ENCODE results near the gene RELL1.

Gene RELL1

DNA sequence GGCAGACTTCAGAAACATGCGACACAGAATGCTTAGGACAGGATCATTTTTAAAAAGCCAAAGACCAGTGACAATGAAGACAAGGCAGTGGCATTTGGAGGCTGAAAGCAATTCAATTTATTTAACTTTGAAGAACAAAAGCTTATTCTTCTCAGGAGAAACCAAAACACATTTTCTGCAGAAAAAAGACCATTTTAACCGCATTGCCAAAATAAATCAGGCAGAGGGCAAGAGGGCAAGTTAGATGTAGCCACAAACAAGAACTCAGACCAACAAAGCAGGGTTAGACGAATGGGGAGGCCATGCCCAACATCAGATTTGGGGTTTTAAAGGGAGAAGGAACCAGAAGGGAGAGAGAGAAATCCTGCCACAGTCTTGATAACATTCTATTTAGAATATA is 58.9 kb downstream of the RELL1 start:
- DNase-seq (ENCODE audit: low read depth), result no peak
- H3K4me3 ChIP-seq (ENCODE audit: low read depth, low read length), result no peak overlapping the region
- TF ChIP-seq CTCF (IDR thresholded peaks at IDR 0.05; ENCODE audit: low read depth, low read length, missing control alignments), result no peak
- in situ Hi-C loops (cut with HindIII; ENCODE audit: low sequenced_read_pairs), result loop anchor here (5.0 kb wide), 1 partner anchor 65 kb away; no protein-coding TSS in a partner anchor

DNA sequence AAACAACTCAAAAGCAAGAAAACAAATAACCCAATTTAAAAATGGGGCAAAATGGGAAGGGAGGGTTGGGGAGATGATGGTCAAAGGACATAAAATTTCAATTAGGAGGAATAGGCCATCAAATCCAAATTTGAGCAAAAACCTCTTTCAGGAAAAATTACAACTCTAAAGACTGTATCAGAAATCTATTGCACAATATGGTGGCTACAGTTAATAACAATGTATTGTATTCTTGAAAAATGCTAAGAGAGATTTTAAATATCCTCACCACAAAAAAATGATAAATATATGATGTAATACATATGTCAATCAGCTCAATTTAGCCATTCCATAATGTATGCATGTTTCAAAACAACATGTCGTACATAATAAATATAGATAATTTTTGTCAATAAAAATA is 60.7 kb downstream of the RELL1 start:
- no peak overlapping the region for H3K4me3 ChIP-seq (ENCODE audit: low read depth, low read length)
- no peak for DNase-seq (ENCODE audit: low read depth)
- no peak for TF ChIP-seq CTCF (IDR thresholded peaks at IDR 0.05; ENCODE audit: low read depth, low read length, missing control alignments)
- in situ Hi-C loops (cut with HindIII; ENCODE audit: low sequenced_read_pairs), result loop anchor here (5.0 kb wide), 1 partner anchor 67 kb away; no protein-coding TSS in a partner anchor

GRCh38 chr4:37623940-37624339 is 62.2 kb downstream of the RELL1 start:
- DNase-seq (ENCODE audit: low read depth), result no peak
- TF ChIP-seq CTCF (IDR thresholded peaks at IDR 0.05; ENCODE audit: low read depth, low read length, missing control alignments), result no peak
- H3K4me3 ChIP-seq (ENCODE audit: low read depth, low read length), result no peak overlapping the region
- in situ Hi-C loops (cut with HindIII; ENCODE audit: low sequenced_read_pairs), result no loop called here

- no peak overlapping the region for H3K4me3 ChIP-seq (ENCODE audit: low read depth, low read length)
- no peak for TF ChIP-seq CTCF (IDR thresholded peaks at IDR 0.05; ENCODE audit: low read depth, low read length, missing control alignments)
- DNase-seq (ENCODE audit: low read depth), result no peak
- in situ Hi-C loops (cut with HindIII; ENCODE audit: low sequenced_read_pairs), result no loop called here
Measured at GRCh38 chr4:37623125-37623524, 63.1 kb downstream of the RELL1 start.

DNA sequence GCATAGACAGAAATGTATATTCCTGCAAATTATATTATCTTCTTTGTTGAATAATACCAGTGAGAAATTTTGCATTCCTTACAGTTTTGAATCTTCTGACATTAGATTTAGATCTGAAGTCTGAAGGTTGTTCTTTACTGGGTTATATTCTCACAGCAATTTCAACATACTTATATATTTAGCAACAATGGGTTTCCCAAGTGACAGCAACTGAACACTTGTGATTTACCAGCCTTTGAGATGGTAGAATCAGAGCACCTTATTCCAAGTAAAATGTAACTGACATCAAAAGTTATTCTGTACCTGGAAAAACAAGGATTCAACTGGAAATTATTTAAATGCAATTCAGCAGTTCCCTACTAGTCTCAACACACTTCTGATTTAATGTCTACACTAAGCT is 66.0 kb downstream of the RELL1 start:
- no peak overlapping the region for H3K4me3 ChIP-seq (ENCODE audit: low read depth, low read length)
- TF ChIP-seq CTCF (IDR thresholded peaks at IDR 0.05; ENCODE audit: low read depth, low read length, missing control alignments), result no peak
- in situ Hi-C loops (cut with HindIII; ENCODE audit: low sequenced_read_pairs), result no loop called here
- no peak for DNase-seq (ENCODE audit: low read depth)

GRCh38 chr4:37615720-37616063 is 70.5 kb downstream of the RELL1 start:
- H3K4me3 ChIP-seq (ENCODE audit: low read depth, low read length), result no peak overlapping the region
- no peak for DNase-seq (ENCODE audit: low read depth)
- no peak for TF ChIP-seq CTCF (IDR thresholded peaks at IDR 0.05; ENCODE audit: low read depth, low read length, missing control alignments)
- in situ Hi-C loops (cut with HindIII; ENCODE audit: low sequenced_read_pairs), result no loop called here
